GM18499 (cell line): ENCODE results near the gene KCTD3.

Experiments used
- ATAC-seq: cut with Tn5 transposase; IDR thresholded peaks from one replicate; pipeline ENCODE4 v1.9.1; 2021; ENCODE audit warnings: moderate number of reproducible peaks; ENCODE audit not compliant: insufficient read depth, unreplicated experiment

Gene KCTD3

DNA sequence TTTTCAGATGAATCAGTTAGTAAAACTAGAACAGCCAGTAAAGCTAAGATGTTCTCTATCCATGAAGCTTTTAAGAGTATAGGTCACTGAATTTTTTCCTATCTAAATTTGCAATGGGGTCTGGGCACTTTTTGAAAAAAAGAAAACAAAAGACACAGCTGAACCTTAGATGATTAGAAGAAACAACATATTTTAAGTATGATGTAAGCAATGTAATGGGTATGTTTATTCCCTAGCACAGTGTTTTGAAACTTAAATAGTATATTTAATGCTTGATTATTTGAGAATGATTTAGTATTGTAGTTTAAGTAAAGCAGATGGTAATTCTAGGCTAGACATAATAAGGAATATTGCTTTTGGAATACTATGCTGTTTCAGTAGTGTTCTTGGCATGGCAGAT is 36.2 kb downstream of the KCTD3 start:
- ATAC-seq: no peak

GRCh38 chr1:215605011-215605621 is 38.0 kb downstream of the KCTD3 start:
- ATAC-seq: no peak

GRCh38 chr1:215606036-215606435 is 38.9 kb downstream of the KCTD3 start:
- ATAC-seq: no peak

DNA sequence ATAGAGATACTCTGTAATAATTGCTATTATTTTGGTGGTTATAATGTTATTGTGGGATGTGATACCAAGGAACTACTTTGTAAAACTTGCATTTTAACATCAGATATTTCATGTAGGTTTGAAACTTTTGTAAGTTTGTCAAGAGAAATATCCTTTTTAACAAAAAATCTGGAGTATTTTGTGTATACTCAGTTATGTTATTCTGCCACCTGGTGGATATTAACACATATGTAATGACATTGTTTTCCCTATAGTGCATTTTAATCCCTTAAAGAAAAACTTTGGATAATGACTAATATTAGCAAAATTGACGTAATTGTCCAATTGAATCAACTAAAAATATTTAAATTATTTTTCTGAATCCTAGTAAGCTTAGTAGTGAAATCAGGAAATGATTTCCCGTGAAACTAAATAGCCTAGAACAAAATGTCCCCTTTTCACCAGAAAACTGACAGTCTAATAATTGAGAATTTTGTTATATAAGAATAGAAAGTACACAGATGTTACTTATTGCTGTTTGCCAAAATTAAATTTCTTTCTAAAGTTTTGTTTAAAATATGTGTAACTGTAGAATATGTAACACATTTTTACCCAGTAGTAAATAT is 39.6 kb downstream of the KCTD3 start:
- no peak for ATAC-seq

GRCh38 chr1:215607412-215607811 is 40.3 kb downstream of the KCTD3 start:
- ATAC-seq: no peak

DNA sequence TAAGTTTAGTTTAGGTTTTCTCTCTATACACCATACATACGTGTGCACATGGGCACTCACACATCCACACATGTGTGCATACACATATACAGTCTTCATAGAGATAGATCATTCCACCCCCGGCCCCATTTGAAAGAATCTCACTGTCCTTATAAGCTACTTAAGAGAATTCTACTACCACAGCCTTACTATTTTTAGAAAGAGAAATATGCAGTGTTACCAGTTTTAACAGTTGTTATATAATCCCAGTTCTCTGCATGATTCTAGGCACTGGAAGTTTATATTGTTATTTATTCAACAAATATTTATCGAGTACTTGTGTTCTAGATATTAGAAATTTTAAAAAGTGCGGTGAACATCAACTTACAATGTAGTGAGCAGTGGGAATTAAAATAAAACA is 41.5 kb downstream of the KCTD3 start:
- no peak for ATAC-seq

GRCh38 chr1:215612391-215612790 is 45.3 kb downstream of the KCTD3 start:
- no peak for ATAC-seq

- ATAC-seq: no peak
Measured at GRCh38 chr1:215617979-215618378, 50.9 kb downstream of the KCTD3 start.

DNA sequence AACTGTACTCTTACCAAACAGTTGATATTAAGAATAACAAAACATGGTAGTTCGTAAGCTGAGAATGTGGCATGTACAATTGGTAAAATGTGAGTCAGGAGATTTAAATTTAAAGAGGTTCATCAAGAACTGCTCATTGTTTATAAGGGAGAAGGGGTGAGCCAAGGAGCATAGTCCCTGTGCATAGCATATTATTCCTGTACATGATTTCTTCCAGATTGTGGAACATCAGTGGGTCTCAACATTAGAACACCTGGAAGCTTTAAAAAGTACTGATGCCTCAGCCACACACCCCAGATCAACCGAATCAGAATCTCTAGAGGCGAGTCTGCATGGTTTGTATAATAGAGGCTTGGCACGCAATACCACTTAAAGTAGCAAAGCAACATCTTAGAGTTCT is 56.1 kb downstream of the KCTD3 start:
- ATAC-seq: no peak

- ATAC-seq: no peak
Measured at GRCh38 chr1:215625949-215626348, 58.8 kb downstream of the KCTD3 start.

GRCh38 chr1:215631040-215631439 is 63.9 kb downstream of the KCTD3 start:
- no peak for ATAC-seq

- no peak for ATAC-seq
Measured at GRCh38 chr1:215631489-215631888, 64.4 kb downstream of the KCTD3 start.

GRCh38 chr1:215635827-215636226 is 68.7 kb downstream of the KCTD3 start:
- ATAC-seq: no peak

DNA sequence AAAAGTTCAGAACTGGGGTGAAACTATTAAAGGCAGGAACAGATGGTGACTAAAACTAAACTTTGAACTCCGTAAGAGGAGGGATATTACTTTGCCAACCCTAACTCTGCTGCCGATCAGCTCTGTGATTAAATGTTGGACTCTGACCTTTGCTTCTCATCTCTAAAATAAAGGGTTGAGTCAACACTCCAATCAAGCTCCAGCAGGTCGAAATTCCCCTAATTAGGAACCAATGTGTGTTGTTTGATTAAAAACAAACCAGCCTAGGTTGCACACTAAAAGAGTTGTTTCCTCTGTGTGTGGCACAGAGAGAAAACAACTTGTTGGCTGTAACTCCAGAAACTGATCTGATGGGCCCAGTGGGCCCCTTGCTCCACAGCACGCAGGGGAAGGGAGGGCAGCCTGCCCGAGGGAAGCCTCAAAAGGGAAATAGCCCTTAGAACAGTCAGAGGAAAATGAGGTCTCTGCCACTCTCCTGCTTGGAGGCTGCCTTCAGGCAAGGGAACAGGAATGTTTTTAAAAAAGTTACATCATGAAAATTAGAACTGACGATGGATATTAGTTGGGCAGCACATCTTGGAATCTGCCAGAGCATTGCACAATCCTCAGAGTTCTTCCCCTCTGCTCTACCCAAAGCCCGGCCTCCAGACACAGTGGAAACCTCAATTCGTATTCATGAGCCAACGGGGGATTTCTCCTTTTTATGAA is 69.3 kb downstream of the KCTD3 start:
- no peak for ATAC-seq

GRCh38 chr1:215637041-215637573 is 70.0 kb downstream of the KCTD3 start:
- no peak for ATAC-seq

- ATAC-seq: no peak
Measured at GRCh38 chr1:215640429-215641148, 73.5 kb downstream of the KCTD3 start.

- no peak for ATAC-seq
Measured at GRCh38 chr1:215643592-215644321, 76.7 kb downstream of the KCTD3 start.

GRCh38 chr1:215645182-215645581 is 78.1 kb downstream of the KCTD3 start:
- ATAC-seq: no peak

- ATAC-seq: no peak
Measured at GRCh38 chr1:215645861-215646260, 78.8 kb downstream of the KCTD3 start.

DNA sequence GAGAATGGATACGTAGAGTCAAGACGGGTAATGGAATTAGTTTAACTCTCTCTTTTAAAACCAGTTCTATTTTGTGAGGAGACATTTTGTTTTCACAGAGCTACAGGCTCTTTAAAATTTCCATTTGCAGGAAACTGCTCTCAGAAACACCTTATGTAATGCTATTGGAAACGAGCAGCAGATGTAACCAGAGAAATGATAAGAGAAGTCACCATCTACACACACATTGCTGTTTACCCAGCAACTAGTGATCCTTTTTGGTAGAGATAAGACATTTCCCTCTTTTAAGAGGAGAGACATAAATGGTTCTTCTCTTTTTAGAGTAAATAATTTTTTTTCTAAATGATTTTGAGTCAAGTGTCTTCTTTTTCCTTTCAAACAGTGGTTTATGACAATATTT is 80.6 kb downstream of the KCTD3 start:
- ATAC-seq: no peak
